Sigmoid colon (tissue), 7 donors: ENCODE results near the gene CCDC61. TPM values are rescaled to one million over a fixed set of nuclear protein-coding genes. Genes with fewer than 3 reads are reported as not detected.

Source experiments
- DNase-seq: peaks from one replicate; pipeline ENCODE4 v3.0.0-alpha.2; 2019
- H3K27ac ChIP-seq, 4 donors: fragments of 200-600 bp; sonication (generic); one replicate each; pipeline ENCODE4 v1.5.1; 2016 to 2019; ENCODE audit warnings: mild to moderate bottlenecking in 1 of 4
- H3K27me3 ChIP-seq, 3 donors: fragments of 200-600 bp; sonication (generic); one replicate each; pipeline ENCODE4 v1.5.1; 2019; ENCODE audit warnings: mild to moderate bottlenecking in 1 of 3
- H3K36me3 ChIP-seq, 4 donors: fragments of 200-600 bp; sonication (generic); one replicate each; pipeline ENCODE4 v1.5.1; 2016 to 2019
- H3K4me1 ChIP-seq, 4 donors: fragments of 200-600 bp; sonication (generic); one replicate each; pipeline ENCODE4 v1.5.1; 2017 to 2019
- H3K4me3 ChIP-seq, 4 donors: fragments of 200-600 bp; sonication (generic); one replicate each; pipeline ENCODE4 v1.5.1; 2017 to 2019; ENCODE audit warnings: mild to moderate bottlenecking in 2 of 4, moderate library complexity in 1 of 4
- H3K9me3 ChIP-seq, 4 donors: fragments of 200-600 bp in 3 of 4; sonication (generic) in 3 of 4; one replicate each; pipeline versions ENCODE4 v1.5.1 to v1.6.1; 2013 to 2019
- CTCF ChIP-seq, 4 experiments: fragments of 450-650 bp in 3 of 4; fragments of 200-600 bp in 1 of 4; IDR thresholded peaks; one replicate each; pipeline ENCODE4 v1.5.1; 2016 to 2019; ENCODE audit warnings: antibody characterized with exemption in 4 of 4, mild to moderate bottlenecking in 3 of 4, moderate library complexity in 2 of 4
- EP300 ChIP-seq, 4 donors: sonication (generic); formaldehyde crosslinking; IDR thresholded peaks; one replicate each; pipeline ENCODE4 v1.6.1; 2017; ENCODE audit warnings: antibody characterized with exemption in 4 of 4
- POLR2A ChIP-seq, 2 donors: fragments of 450-650 bp; IDR thresholded peaks; one replicate each; pipeline ENCODE4 v1.6.1; 2016; ENCODE audit warnings: antibody characterized with exemption in 2 of 2, mild to moderate bottlenecking in 2 of 2, moderate library complexity in 2 of 2
- POLR2AphosphoS5 ChIP-seq, 4 donors: sonication (generic); formaldehyde crosslinking; IDR thresholded peaks; one replicate each; pipeline ENCODE4 v1.6.1; 2017; ENCODE audit warnings: antibody characterized with exemption in 4 of 4
- WGBS, 2 donors: extraction: QIAGEN DNeasy Blood & Tissue Kit; methylation state at CpG; one replicate each; pipeline ENCODE4 v1.1.7; 2013; 5-methylcytosine and 5-hydroxymethylcytosine counted together
- intact Hi-C: fragments of 100-400 bp; cut with DNase I; formaldehyde crosslinking; loops from one replicate; pipeline ENCODE4 v1.15.1; 2023
- polyA plus RNA-seq, 3 donors: library from polyadenylated mRNA; stranded (reverse); fragments of 200-250 nt; gene quantifications; one replicate each; pipeline ENCODE4 v1.2.3, GENCODE V29; 2013
- total RNA-seq, 4 donors: library from RNA; depleted of rRNA; stranded (reverse); fragments of >200 nt; gene quantifications; one replicate each; pipeline ENCODE4 v1.1.0, GENCODE V29; 2016
- donor health status: healthy with polysubstance abuse.
- donor health status: Bipolar disorder and iron deficiency.
- donor health status: healthy.

The CCDC61 gene
- total and polyA plus RNA-seq, 7 donors: 5.0 to 16.3 (median 10.6) TPM

DNA sequence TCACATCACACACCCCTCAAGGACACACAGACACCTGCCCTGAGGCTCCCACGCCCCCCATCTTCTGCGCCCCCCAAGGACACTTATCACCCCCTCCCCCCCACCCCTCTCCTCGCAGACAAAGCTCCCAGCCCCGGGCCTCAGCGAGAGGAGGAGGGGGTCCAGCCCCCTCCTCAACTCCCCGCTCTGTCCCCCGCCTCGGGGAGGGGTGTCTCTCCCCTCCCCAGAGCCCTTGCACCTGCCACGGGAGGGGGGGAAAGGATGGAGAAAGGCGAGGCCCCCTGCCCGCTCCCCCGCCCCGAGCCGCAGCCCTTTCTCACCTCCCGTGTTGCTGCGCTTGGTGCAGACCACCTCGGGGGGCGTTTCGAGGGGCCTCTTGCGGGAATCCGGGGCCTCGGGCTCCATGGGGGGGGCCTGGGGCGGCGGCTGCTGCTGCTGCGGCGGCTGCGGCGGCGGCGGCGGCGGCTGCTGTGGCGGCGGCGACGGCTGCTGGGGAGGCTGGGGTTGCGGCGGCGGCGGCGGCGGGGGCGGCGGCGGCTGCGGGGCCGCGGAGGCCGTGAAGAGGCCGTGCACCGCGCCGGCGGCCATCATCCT, 22.2 kb upstream of the CCDC61 start:
- H3K27me3 ChIP-seq: peaks cover 19 to 72% (median 60%) of the 10 kb centered on the region in 3 donors

GRCh38 chr19:45973553-45974338, 21.5 kb upstream of the CCDC61 start, which contains the start of gene NOVA2:
NOVA2 (minus strand) TSS chr19:45973865; CDS start chr19:45973351, 514 bp downstream.
- no peaks in the 10 kb centered on the region for H3K9me3 ChIP-seq
- peak within 1 kb of the TSS in 3 of 4 donors; percentile 37 to 65 (median 48) for H3K27ac ChIP-seq
- no peaks in the 10 kb centered on the region for H3K36me3 ChIP-seq
- peaks cover 0 to 12% (median 11%) of the 10 kb centered on the region in 4 donors for H3K4me1 ChIP-seq
- 9 to 18% methylated on average over 54 of the region's 58 CpGs for WGBS, 2 donors
- peak; percentile 75 for DNase-seq
- peak in 1 of 4 donors; percentile 13 for TF ChIP-seq POLR2AphosphoS5 (IDR thresholded peaks at IDR 0.05)
- no peak for TF ChIP-seq CTCF (IDR thresholded peaks at IDR 0.05)
- TF ChIP-seq POLR2A (IDR thresholded peaks at IDR 0.05): no peak
- no peak for TF ChIP-seq EP300 (IDR thresholded peaks at IDR 0.05)
- intact Hi-C loops: no loop called here
- H3K4me3 ChIP-seq: peak within 1 kb of the TSS in 3 of 4 donors; percentile 29 to 40 (median 40)
- H3K27me3 ChIP-seq: peaks cover 19 to 72% (median 60%) of the 10 kb centered on the region in 3 donors

More for the DNA sequence above, 22.2 kb upstream of the CCDC61 start:
- Histone ChIP-seq H3K27ac (peak overlapping the region in 3 of 4 donors; percentile 21 to 65 (median 37)), H3K9me3 (no peaks in the 10 kb centered on the region), H3K4me3 (peak overlapping the region in 3 of 4 donors; percentile 29 to 40 (median 39)), H3K4me1 (peaks cover 0 to 12% (median 11%) of the 10 kb centered on the region in 4 donors), H3K36me3 (no peaks in the 10 kb centered on the region)
- intact Hi-C loops: no loop called here
- TF ChIP-seq POLR2AphosphoS5 (IDR thresholded peaks at IDR 0.05) (no peak), EP300 (IDR thresholded peaks at IDR 0.05) (no peak)
- WGBS, 2 donors: 2% methylated on average over 46 to 49 of the region's 54 CpGs
- no peak for DNase-seq

DNA sequence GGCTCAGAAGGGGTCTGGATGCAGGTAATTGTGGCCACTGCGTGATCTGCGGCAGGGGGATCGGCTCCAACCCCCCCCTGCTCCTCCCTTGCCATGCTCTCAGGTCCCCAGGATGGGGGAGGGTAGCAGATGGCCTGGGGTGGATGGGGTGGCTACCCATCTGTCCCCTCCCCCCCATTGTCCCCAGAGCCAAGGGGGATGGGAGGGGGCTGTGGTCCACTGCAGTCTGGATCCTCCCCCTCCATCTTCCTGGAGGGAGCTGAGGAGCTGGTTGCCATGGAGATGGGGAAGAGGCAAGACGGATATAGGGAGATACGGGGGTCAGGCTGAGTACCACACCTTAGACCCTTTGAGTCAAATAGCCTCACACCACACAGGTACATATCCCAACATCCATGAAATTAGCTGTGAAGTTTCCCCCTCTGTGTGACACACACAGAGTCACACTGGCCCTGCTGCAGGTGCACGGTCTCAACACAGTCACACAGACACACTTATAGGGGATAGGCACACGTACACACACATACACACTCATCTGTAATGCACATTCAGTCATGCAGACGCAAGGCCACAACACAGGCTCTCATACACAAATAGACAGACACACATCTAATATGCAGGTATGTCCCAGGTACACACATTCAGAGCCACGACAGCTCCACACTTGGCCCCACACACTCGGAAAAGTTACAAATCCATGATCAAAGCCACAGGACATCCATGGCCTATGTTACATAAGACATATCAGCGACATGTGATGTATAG, 19.8 kb upstream of the CCDC61 start:
- H3K27me3 ChIP-seq: peaks cover 19 to 61% (median 58%) of the 10 kb centered on the region in 3 donors
- no peak for DNase-seq
- H3K4me1 ChIP-seq: peaks cover 0 to 12% (median 11%) of the 10 kb centered on the region in 4 donors
- 66 to 71% methylated on average over 11 of the region's 11 CpGs for WGBS, 2 donors
- no peak overlapping the region for H3K4me3 ChIP-seq
- intact Hi-C loops: no loop called here
- no peaks in the 10 kb centered on the region for H3K9me3 ChIP-seq
- H3K36me3 ChIP-seq: no peaks in the 10 kb centered on the region
- H3K27ac ChIP-seq: no peak overlapping the region
- TF ChIP-seq POLR2A (IDR thresholded peaks at IDR 0.05): no peak
- TF ChIP-seq CTCF (IDR thresholded peaks at IDR 0.05): no peak
- no peak for TF ChIP-seq EP300 (IDR thresholded peaks at IDR 0.05)
- TF ChIP-seq POLR2AphosphoS5 (IDR thresholded peaks at IDR 0.05): no peak

DNA sequence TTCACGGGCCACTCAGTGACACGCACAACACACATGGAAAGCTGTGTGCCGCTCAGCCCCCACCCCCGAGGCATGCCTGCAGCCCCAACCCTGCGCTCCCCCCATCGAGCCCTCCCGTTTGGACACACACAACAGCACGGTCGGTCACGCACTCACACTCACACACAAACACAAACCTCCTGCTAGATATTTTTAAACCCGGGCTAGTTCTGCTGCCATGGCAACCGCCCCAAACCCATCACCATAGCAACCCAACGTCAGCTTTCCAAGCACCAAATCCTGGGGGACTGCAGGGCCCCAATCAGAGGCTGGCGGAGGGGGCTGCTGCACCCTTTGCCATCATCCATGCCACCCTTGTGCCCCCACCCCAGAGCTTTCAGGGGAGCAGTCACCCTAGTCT, 19.1 kb upstream of the CCDC61 start:
- TF ChIP-seq CTCF (IDR thresholded peaks at IDR 0.05): no peak
- no peak for TF ChIP-seq EP300 (IDR thresholded peaks at IDR 0.05)
- no peak for TF ChIP-seq POLR2A (IDR thresholded peaks at IDR 0.05)
- TF ChIP-seq POLR2AphosphoS5 (IDR thresholded peaks at IDR 0.05): no peak
- H3K27ac ChIP-seq: no peak overlapping the region
- H3K36me3 ChIP-seq: no peaks in the 10 kb centered on the region
- 50 to 61% methylated on average over 14 of the region's 14 CpGs for WGBS, 2 donors
- peaks cover 14 to 54% (median 51%) of the 10 kb centered on the region in 3 donors for H3K27me3 ChIP-seq
- no peaks in the 10 kb centered on the region for H3K9me3 ChIP-seq
- DNase-seq: no peak
- H3K4me1 ChIP-seq: peaks cover 0 to 12% (median 11%) of the 10 kb centered on the region in 4 donors
- intact Hi-C loops: no loop called here
- no peak overlapping the region for H3K4me3 ChIP-seq
